Caki2 (cell line): ENCODE results near the gene CNTFR. TPM values are rescaled to one million over a fixed set of nuclear protein-coding genes. Genes with fewer than 3 reads are reported as not detected.

Experiments
- DNase-seq: peaks from one replicate; pipeline ENCODE4 v3.0.0-alpha.2; 2015; ENCODE audit warnings: low read depth
- in situ Hi-C: cut with HindIII; loops from 2 replicates; pipeline ENCODE4 v1.10.0; 2016; ENCODE audit warnings: low sequenced_read_pairs, low pct_unique_long_range_greater_than_20kb, mixed read lengths
- total RNA-seq: library from RNA; depleted of rRNA; stranded (reverse); fragments of >200 nt; shearing (Covaris generic); gene quantifications from 2 replicates; pipeline ENCODE4 v1.2.3, GENCODE V29; 2014; ENCODE audit warnings: low replicate concordance

The CNTFR gene
- total RNA-seq, 1 experiment from 2014 or later, result not detected

DNA sequence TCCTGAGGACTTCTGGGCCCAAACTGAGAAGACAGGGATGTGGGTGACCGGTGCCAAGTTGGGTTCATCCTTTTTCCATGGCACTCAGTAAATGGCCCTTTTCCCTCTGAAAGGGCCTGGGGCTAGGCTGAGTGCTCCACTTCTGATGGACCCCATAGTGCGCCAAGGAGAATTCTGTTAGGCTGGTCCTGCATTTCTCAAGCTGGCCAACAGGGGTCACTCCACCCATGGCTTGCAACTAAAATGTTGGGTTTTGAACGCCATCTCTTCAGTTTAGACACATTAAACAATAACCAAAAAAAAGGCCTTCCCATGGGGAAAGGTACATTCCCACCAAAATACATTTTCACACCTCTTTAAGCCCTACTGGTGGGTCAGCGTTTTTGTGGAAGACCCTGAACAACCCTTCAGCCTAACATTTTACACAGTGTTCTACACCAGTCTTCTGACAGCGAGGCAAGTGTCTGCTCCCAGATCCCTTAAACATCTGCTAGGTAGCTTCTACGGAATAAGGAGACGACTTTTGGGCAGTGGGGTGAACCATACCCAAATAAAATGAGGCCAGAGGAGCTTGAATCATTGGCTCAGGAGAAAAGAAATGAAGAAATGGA lies 27.3 kb downstream of the CNTFR start:
- in situ Hi-C loops, result no loop called here
- no peak for DNase-seq

DNA sequence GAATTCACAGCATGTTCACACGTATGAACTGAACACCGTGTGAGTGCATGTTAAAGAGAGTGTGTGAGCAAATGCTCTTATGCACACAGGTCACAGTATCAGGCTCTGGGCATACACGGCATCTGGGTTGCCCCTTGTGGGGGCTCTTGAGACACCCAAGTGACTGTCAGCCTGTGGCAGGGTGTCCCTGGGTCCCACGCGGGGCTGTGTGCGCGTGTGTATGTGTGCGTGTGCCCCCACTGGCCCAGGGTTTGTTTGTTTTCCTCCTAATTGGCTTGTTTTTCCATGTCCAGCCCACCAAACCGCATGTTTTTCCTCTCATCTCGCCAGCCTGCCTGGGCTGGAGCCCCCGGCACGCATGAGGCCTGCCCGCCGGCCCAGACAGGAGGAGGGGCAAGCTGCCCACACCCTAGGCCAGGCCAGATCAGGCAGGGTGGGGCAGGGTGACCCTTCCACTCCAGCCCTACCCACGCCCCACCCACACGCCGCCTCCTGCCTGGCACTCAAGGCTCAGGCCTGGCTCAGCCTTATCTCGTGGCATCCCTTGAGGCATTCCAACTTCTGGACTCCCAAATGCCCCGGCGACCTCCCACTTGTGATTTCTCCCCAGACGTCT lies 28.8 kb downstream of the CNTFR start:
- in situ Hi-C loops, result no loop called here
- DNase-seq, result no peak

DNA sequence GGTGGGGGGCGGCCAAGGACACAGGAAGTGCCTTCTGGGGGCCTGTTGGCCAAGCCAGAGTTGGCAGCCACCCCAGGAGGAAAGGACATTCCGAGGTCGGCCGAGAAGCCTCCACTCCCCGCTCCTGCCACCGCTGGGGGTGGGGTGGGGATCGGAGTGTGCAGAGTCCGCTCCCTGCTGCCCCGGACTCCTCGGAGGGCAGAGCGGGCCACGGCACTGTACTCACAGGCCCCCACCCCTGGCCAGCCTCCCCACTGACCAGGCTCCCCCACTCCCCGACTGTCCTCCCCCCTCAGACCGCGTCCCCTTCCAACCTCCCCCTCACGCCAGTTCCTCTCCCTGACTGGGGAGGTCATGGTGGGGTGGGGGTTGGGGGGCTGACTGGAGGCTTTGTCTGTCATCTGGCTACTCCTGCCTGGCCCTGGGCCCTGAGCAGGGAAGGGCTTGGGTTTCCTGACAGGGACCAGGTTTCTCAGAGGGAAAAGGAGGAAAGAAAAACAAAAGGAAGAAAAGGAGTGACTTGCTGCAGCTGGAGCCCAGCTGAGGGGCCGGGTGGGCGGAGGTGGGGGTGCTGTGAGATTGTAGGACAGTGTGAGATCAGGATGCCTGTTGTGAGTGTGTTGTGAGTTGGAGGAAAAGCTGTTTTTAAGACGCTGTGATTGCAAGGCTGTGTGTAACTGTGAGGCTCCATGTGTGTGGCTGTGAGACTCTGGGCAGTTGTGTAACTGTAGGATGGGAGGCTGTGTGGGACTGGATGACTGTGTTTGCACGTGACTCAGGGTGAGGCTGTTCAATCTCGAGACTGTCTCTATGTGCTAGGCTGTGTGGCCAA lies 29.7 kb downstream of the CNTFR start:
- DNase-seq, result no peak
- in situ Hi-C loops, result no loop called here

DNA sequence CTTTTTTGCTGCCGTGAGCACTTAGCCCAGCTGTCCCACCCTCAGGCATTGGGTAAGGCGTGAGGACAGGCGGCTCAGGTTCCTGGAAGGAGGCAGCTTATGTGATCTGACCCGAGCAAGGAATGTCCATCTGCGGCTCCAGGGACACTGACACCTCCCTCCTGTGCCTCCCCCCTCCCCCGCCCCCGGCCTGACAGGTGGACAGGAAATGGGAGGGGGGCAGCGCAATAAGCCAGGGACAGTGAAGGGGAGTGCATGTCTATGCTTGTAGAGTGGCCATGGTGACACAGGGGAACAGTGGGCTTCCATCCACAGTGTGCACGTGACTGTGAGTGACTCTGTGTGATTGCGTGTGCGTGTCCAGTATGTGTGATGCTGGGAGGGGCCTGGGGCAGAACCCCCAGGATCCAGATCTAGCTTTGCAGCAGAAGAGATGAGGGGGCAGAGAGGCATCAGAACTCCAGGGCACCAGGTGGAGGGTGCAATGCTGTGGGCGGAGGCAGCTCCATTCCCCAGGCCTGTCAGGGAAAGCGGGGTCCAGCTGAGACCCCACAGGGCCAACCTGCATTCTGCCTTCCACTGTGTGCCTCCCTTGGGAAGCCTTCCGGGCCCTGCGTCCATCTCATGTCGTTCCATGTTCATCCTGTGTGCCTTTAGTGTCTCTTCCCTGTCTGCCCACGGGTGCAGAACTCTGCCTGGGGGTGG lies 30.5 kb downstream of the CNTFR start:
- in situ Hi-C loops, result no loop called here
- no peak for DNase-seq

DNA sequence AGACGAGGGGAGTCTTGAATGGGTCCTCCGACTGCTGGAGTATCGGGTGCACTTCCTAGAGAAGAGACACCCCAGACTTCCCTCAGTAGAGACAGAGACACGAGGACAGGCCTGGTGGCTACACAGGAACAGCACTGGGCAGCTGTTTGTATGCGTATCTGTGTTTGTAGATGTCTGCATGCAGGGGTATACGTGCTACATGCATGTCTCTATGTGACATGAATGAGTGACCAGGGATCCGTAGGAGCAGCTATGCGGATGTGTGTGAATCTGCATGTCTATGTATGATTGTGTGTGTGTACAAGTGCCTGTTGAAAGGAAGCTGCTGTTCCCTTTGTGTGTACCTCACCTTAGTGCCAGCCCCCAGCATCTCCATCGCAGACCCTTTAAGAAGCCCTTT lies 31.2 kb downstream of the CNTFR start:
- in situ Hi-C loops, result no loop called here
- DNase-seq, result no peak

DNA sequence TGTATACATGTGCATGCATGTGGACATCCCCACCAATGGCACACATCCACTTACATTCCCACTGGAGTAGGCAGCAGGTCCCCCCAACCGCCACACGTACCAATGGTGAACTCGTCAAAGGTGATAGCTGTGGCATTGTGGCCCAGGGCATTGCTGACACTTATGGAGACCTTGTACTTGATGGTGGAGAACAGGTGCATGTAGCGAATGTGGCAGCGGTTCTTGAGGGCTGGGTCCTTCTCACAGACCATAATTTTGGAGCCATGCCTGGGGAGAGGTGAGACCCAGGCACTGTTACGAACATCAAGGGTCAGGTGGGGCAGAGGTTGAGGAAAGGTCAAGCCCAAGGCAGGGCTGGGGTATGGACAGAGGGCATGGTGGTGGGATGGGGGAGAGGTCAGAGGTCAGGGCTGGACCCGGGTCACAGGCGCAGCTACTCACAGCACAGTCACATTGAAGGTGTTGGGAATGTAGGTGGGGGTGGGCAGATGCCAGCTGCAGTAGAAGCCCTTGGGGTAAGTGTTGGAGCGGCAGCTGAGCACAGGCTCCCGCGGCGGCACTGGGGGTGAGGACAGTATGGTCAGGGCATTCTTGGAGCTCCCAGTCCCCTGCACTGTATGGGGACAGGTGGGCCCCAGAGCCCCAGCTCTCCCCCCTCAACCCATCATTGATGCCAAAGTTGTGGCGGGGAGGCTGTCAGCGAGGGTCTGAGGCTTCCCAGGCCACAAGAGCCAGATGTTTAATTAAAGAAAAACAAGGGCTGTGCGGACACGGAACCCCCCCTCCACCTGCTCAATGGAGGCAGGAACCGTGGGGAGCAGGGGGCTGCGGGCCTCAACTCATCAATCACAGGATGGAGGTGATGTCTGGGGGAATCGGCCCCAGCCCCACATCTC lies 31.9 kb downstream of the CNTFR start:
- in situ Hi-C loops, result no loop called here
- no peak for DNase-seq

GRCh38 chr9:34556949-34557348 lies 32.6 kb downstream of the CNTFR start:
- in situ Hi-C loops, result no loop called here

DNA sequence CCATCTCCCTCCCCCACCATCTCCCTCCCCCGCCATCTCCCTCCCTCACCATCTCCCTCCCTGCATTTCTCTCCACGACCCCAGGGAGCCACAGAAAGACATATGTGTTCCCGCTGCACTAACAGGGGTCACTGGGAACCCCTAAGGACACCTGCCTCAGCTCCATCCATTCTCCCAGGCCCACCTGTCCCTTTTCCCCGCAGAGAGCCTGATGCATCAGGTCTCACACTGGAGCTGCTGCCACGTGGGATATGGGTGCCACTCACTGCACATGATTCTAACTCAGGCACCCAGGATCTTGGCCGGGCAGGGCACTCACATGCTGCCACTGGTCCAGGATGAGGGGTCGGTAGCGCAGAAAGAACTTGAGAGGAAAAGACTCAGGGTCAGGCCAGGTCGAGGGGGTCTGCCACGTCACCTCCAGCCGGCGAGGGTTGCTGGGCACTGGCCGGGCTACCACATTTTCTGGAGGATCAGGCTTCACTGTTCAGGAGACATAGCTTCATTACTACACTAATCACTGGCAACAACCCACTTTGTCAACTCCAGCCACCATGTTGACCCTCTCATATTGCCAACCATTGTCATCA lies 33.5 kb downstream of the CNTFR start:
- in situ Hi-C loops, result no loop called here

More at GRCh38 chr9:34556949-34557348, 32.6 kb downstream of the CNTFR start:
- DNase-seq, result no peak

DNA sequence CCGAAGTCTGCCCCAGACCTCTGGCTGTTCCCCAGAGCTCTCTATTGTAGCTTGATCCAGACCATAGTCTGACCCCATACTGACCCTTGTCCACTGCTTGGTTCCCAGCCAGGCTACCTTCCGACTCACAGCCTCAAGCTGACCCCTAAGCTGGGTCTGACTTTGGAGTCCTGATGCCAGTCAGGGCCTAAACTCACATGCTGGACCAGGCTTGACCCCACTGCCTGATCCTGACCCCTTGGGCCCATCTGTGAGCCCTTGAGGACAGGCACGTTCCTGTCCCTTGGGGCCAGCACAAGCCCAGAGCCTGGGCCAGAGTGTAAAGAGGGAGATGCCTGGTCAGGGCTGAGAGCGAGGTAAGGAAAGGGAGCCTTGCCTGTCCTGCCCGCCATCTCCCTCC lies 34.0 kb downstream of the CNTFR start:
- DNase-seq, result no peak
- in situ Hi-C loops, result no loop called here

More for the DNA sequence above, 33.5 kb downstream of the CNTFR start:
- no peak for DNase-seq

DNA sequence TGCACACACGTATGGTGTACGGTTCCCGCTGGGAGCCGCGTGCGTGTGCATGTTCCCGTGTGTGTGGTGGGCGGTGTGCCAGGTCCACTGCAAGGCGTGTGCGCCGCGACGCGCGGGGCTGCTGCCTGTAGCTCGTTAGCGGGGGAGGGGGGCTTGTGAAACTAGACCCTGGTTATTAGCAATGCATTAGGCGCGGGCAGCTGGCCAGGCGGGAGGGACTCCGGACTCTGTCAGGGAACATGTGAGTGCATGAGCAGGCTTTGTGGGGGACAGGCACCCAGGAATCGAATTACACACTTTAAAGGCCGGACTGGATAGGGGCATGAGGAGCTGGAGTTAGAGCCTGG lies 34.5 kb downstream of the CNTFR start:
- in situ Hi-C loops, result no loop called here
- DNase-seq, result no peak

DNA sequence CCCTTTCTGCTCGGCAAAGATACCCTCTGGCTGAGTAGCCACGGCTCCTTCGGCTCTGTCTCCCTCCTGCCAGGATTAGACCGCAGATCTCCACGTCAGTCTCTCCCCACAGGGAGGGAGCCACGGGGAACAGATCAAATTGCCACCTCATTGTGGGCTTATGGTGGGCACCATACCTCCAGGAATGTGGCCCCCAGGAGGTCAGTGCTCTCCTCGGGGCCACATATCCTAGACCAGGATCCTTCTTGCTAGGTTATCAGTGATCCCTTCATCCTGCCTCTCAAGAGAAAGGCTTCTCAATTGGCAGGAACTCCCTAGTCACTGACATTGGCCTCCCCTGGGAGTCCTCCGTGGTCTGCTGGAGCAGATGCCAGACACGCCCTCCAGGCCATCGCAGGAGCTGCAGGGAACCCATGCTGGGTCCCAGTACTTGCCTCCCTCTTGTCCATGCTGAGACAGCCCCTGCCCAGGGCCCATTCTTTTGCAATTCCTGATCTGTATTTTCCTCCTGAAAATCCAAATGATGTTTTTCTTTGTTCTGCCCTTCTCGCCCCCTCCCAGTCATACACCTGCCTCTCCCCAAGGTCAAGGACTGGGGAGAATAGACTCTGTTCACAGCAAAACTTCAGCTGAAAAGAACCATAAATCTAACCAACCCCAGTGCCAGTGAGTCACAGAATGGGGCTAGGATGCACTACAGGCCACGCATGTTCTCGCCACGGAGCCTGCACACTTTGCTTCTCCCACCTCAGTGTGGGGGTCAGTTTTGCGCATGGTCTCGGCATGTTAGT lies 35.1 kb downstream of the CNTFR start:
- in situ Hi-C loops, result no loop called here
- no peak for DNase-seq

GRCh38 chr9:34553511-34554021 lies 36.0 kb downstream of the CNTFR start:
- no peak for DNase-seq
- in situ Hi-C loops, result no loop called here

- in situ Hi-C loops, result no loop called here
- DNase-seq, result no peak
Measured at GRCh38 chr9:34552986-34553385, 36.5 kb downstream of the CNTFR start.

DNA sequence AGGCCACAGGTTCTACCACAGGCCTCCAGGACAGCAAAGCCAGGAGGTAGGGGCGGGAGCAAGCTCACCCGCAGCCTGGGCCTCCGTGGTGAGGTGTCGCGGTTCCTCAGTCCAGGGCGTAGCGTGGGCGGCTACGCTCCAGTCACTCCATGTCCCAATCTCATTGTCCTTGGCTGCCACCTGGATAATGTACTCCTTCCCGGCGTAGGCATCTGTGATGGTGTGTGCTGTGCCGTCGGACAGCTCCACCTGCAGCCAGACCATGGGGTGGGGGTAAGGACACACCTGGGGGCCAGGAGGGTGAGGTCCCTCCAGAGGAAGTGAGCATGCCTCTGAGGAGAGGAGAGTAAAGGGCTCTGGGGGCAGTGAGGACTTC lies 36.9 kb downstream of the CNTFR start:
- DNase-seq, result no peak
- in situ Hi-C loops, result no loop called here

DNA sequence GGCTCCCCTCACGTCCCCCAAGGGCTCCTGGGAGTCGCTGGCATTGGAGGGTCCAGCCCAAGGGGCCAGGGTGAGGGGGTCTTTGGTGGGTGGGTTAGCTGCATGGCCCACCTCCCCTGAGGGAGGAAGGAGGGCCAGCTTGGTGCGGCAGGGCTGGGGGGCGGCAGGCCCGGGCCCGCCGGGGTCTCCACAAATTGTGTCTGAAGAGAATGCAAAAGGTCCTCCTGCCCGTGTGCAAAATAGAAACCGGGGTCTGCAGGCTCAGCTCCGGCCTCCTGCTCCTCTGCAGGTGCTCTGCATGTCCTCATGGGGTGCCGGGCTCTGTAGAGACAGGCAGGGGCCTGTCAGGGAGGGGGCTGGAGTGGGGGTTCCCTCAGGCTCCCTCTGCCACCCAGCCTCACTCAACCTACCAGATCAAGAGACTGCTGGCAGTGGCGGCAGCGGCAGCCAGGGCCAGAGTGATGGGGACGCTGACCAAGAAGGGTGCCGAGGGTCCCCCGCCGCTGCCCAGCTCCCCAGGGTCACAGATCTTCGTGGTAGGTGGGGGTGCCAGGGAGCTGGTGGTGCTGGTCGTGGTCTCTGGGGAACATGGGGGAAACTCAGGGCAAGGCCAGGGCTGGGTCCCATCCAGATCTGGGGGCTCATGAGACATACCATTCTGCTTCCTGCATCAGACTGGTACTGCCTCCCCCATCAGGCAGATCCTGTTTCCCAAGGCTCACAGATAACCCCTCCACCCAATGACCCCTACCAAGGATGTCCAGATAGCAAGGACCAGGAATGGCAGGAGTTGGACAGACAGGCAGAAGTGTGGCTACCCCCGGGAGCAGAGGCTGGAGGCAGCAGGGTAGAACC lies 37.5 kb downstream of the CNTFR start:
- in situ Hi-C loops, result no loop called here
- DNase-seq, result no peak

GRCh38 chr9:34550681-34551270 lies 38.7 kb downstream of the CNTFR start:
- in situ Hi-C loops, result no loop called here
- DNase-seq, result no peak
